Measurements from ENCODE around the gene ROPN1L. TPM values are rescaled to one million over a fixed set of nuclear protein-coding genes. Genes with fewer than 3 reads are reported as not detected.

The ROPN1L gene
- total and polyA plus RNA-seq, 9 donors = 0.13 to 0.38 (median 0.21) TPM; not detected in 3

DNA sequence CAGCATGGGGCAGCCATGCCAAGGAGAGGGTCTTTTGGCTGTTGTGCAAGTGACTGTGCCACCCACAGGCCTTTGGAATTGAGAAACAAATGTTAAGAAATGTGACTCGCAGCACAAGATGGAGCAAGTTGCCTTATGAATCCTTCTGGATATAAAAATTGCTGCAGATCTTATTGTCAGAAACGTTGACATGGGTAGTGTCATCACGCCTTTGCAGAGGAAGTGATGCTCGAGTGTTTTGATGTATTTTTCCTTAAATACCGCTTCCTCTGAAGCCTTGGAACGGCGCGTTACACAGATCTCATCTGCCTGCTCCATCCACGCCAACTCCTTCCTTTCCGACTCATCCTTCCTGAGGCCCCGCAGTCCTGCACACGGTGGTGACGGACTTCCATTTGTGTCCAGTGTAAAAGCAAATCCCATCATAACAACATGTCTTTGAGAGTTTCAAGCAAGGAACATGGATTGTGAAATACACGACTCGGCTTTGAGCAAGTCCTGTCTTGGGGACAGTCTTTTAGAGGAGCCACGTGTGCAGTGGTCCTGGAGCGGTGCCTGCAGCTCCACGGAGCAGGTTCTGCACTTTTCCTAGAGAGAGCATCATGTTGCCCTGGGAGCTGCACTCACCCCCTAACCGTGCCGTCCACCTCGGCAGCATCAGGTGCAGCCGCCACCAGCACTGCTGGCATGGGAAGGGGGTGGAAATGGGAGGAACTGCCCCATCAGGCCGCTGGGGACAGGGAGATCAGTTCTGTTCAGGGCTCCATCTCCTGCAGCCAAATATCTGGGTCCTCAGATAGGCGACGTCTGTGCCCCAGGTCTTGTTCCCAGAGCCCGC, 15.1 kb downstream of the ROPN1L start:
- Histone ChIP-seq H3K36me3 (ENCODE audit: control insufficient read depth, insufficient read depth, low read length) (no peaks in the 10 kb centered on the region), H3K27me3 (ENCODE audit: control insufficient read depth, insufficient read depth, low read length) (peaks cover 10% of the 10 kb centered on the region), H3K27ac (ENCODE audit: low read length) (no peak overlapping the region), H3K9me3 (replicated peaks; ENCODE audit: control insufficient read depth, low read depth, low read length) (no peaks in the 10 kb centered on the region), H3K4me1 (ENCODE audit: control insufficient read depth, insufficient read depth, low read length) (peaks cover 28% of the 10 kb centered on the region), H3K4me3 (ENCODE audit: low read length) (no peak overlapping the region)
- DNase-seq = peak; percentile 44
- WGBS (ENCODE audit: insufficient coverage) = 49% methylated on average over 18 of the region's 26 CpGs

DNA sequence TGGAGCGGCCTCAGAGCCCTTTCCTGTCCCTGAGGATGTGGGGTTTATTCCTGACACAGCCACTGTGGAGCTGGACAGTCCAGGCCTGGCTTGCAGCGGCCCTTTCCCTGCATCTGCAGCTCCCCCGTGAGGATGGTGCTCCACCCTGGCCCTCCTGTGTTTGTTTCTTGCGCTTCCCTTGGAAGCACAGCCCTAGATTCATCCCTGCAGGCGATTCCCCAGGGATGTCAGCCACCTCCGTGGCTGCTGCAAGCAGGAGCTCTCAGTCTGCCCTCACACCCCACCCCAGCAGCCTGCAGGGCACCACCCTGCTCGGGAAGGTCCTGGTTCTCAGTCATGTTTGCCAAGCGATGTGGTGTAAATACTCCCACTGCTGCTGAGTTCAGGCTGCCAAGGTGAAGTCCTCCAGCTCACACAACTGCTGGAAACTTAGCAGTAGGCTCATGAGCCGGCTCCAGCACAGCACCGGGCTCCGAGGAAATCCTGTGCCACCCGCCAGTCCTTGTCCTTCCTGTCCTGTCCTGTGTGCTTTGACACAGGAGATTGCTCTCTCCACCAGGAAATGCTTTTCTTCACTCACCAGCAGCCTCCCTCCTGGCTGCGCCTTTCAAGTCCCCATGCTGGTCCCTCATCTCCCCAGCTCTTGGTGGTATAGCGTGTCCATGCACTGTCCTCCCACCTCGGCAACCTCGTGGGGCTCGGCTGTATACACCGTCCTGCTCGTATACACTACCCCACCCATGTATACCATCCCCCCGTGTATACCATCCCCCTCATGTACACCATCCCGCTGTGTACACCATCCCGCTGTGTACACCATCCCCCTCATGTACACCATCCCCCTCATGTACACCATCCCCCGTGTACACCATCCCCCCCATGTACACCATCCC, 16.2 kb downstream of the ROPN1L start:
- Histone ChIP-seq H3K36me3 (ENCODE audit: control insufficient read depth, insufficient read depth, low read length) (no peaks in the 10 kb centered on the region), H3K9me3 (replicated peaks; ENCODE audit: control insufficient read depth, low read depth, low read length) (no peaks in the 10 kb centered on the region), H3K27me3 (ENCODE audit: control insufficient read depth, insufficient read depth, low read length) (peaks cover 10% of the 10 kb centered on the region), H3K27ac (ENCODE audit: low read length) (no peak overlapping the region), H3K4me3 (ENCODE audit: low read length) (no peak overlapping the region), H3K4me1 (ENCODE audit: control insufficient read depth, insufficient read depth, low read length) (peaks cover 28% of the 10 kb centered on the region)
- WGBS (ENCODE audit: insufficient coverage) = 61% methylated on average over 19 of the region's 23 CpGs
- DNase-seq = peak; percentile 48

DNA sequence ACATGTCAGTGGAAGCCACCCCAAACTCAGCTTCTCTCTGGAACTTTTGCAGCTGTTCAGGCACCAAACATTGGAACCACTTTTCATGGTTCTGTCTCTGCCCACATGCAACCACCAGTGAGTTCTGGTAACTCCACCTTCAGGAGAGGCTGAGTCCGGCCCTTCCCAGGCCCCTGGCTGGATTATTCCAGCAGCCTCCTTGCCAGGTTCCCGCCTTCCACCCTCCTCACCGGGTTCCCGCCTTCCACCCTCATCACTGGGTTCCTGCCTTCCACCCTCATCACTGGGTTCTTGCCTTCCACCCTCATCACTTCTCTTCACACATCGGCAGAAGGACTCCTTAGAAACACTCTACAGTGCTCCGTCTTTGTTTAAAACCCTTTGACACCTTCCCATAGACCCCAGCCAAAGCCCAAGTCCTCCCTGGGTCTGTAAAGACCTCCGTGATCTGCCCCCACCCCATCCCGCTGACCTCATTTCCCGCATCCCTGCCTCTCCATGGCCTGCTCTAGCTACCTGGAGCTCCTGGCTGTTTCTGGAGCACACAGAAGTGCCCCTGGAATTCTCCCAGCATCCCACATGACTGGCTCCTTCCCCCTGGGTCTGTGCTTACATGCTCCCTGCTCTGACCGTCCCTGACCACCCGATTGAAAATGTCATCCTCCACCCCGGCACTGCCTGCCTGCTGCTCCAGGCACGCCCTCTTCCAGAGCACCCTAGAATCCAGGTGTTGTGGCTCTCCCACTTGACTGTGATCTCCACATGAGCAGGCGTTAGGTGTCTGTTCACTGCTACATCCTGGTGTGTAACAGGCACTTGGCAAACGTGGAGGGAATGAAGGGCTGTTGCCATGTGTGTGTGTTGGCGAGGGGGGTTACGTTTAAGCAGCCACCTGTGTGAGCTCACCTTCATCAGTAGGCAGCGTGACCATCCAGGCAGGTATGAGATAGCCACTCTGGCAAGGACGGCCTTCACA, 17.7 kb downstream of the ROPN1L start:
- Histone ChIP-seq H3K9me3 (replicated peaks; ENCODE audit: control insufficient read depth, low read depth, low read length) (no peaks in the 10 kb centered on the region), H3K27me3 (ENCODE audit: control insufficient read depth, insufficient read depth, low read length) (peaks cover 10% of the 10 kb centered on the region), H3K4me3 (ENCODE audit: low read length) (no peak overlapping the region), H3K36me3 (ENCODE audit: control insufficient read depth, insufficient read depth, low read length) (no peaks in the 10 kb centered on the region), H3K27ac (ENCODE audit: low read length) (no peak overlapping the region), H3K4me1 (ENCODE audit: control insufficient read depth, insufficient read depth, low read length) (peaks cover 28% of the 10 kb centered on the region)
- no peak for DNase-seq
- WGBS (ENCODE audit: insufficient coverage) = 79% methylated on average over 19 of the region's 19 CpGs

DNA sequence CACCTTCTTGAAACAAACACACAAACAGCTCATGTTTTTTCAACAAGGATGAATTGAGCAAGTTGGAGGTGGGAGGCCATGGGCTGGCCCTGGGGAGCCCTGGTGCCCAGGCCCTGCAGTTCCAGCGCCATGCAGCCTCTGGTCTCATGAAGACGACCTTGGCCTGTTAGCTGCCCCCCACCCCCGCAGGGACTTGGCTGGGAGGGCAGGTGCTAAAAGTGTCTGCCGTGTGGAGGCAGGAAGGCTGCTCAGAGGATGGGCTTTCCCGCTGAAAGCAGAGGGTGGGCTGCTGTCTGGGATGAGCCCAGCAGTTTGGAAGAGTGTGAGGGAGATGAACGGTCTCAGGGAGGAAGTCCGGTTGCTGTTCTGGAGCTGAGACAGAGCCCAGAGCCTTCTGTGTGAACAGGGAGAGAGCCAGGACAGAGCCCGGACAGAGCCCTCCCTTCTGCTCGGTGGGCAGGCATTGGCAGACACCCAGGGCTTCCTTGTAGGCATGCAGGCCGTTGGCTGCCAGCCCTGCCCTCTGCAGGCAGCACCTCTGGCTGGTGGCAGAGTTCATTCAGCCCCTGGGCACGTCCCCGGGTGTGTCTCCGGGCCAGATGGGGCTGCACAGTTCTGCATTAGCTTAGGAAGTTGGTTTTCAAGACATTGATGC, 18.7 kb downstream of the ROPN1L start:
- peaks cover 7% of the 10 kb centered on the region for H3K27me3 ChIP-seq (ENCODE audit: control insufficient read depth, insufficient read depth, low read length)
- WGBS (ENCODE audit: insufficient coverage) = 35% methylated on average over 10 of the region's 13 CpGs
- H3K36me3 ChIP-seq (ENCODE audit: control insufficient read depth, insufficient read depth, low read length) = no peaks in the 10 kb centered on the region
- H3K27ac ChIP-seq (ENCODE audit: low read length) = no peak overlapping the region
- peaks cover 26% of the 10 kb centered on the region for H3K4me1 ChIP-seq (ENCODE audit: control insufficient read depth, insufficient read depth, low read length)
- H3K4me3 ChIP-seq (ENCODE audit: low read length) = no peak overlapping the region
- DNase-seq = no peak
- no peaks in the 10 kb centered on the region for H3K9me3 ChIP-seq (replicated peaks; ENCODE audit: control insufficient read depth, low read depth, low read length)

DNA sequence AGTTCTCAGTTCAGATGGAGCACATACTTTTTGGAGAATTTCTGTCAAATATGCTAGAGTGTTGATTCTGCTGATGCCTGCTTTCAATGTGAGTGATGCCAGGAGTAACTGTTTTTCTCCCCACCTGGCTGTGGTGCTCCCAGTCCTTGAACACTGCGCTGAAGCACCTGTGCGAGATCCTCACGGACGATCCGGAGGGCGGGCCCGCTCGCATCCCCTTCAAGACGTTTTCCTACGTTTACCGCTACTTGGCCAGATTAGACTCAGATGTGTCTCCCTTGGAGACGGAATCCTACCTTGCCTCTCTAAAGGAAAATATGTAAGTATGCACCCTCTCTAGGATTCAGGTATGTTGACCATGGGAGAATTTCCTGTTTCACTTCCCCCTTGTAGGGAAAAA, 19.4 kb downstream of the ROPN1L start:
- Histone ChIP-seq H3K9me3 (replicated peaks; ENCODE audit: control insufficient read depth, low read depth, low read length) (no peaks in the 10 kb centered on the region), H3K36me3 (ENCODE audit: control insufficient read depth, insufficient read depth, low read length) (no peaks in the 10 kb centered on the region), H3K4me3 (ENCODE audit: low read length) (no peak overlapping the region), H3K27me3 (ENCODE audit: control insufficient read depth, insufficient read depth, low read length) (peaks cover 7% of the 10 kb centered on the region), H3K4me1 (ENCODE audit: control insufficient read depth, insufficient read depth, low read length) (peaks cover 24% of the 10 kb centered on the region), H3K27ac (ENCODE audit: low read length) (no peak overlapping the region)
- DNase-seq = no peak
- WGBS (ENCODE audit: insufficient coverage) = 84% methylated on average over 11 of the region's 12 CpGs

DNA sequence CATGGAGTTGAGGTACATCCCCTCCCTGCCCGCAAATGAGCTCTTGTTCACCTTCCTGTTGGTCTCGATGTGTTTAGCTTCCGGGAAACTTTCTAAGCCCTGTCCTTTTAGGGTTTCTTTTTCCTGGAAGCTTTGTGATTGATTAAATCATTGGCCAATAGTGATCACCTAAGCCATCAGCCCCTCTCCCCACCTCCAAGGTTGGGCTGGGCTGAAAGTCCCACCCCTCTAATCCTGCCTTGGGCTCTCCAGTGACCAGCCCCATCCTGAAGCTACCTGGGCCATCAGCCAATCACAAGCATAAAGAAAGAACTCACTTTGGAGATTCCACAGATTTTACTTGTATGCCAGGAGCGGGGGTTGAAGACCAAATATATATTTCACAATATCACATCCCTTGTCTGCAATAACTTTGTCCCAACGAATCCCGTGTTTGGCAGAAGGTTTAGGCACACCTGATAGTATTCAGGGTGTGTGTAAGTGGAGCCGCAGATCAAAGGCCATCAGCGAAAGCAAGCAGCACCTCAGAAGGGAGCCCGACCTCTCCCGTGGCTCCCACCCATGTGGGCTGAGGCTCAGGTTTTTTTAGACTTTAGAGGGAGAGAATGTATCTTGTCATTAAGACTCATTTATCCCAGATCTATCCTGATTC, 20.4 kb downstream of the ROPN1L start:
- no CpG with 5 or more reads among the region's 10 CpGs for WGBS (ENCODE audit: insufficient coverage)
- no peak for DNase-seq
- Histone ChIP-seq H3K36me3 (ENCODE audit: control insufficient read depth, insufficient read depth, low read length) (no peaks in the 10 kb centered on the region), H3K4me1 (ENCODE audit: control insufficient read depth, insufficient read depth, low read length) (peaks cover 17% of the 10 kb centered on the region), H3K27ac (ENCODE audit: low read length) (no peak overlapping the region), H3K27me3 (ENCODE audit: control insufficient read depth, insufficient read depth, low read length) (peaks cover 4% of the 10 kb centered on the region), H3K9me3 (replicated peaks; ENCODE audit: control insufficient read depth, low read depth, low read length) (no peaks in the 10 kb centered on the region), H3K4me3 (ENCODE audit: low read length) (no peak overlapping the region)

DNA sequence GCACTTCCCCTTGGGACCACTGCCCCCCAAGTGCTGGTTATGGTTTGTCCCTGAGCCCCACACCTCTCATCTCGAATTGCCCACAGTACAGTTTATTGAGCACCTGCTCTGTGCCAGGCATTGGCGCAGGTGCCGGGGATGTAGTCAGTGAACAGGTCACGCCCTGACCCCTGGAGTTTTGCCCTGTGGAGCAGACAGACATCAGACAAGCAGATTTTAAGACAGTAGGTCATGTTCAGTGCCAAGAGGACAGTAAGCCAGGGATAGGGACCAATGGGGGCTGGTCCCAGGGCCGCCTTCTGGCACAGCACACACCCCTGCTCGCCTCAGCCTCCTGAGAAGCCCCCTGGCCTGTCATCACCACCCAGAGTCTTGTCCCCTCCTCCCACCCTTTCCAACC, 21.9 kb downstream of the ROPN1L start:
- DNase-seq = no peak
- no peak overlapping the region for H3K4me3 ChIP-seq (ENCODE audit: low read length)
- 94% methylated on average over 5 of the region's 6 CpGs for WGBS (ENCODE audit: insufficient coverage)

DNA sequence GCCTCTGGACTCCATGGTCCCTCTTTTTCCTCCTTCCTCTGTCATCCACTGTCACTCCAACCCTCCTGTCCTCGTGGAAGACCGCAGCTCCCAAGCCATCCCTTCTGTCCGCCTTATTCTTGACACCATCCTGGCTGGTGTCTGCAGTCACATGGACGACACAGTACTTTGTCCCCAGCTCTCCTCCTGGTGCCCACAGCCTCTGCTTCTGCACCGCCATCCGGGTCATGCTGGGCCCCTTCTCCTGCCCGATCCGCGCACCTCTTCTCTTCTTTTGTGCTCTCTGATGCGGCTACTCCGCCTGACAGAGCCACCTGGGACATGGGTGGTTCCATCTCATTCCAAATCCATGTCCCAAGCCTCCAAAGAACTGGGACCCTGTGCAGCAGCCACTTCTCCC, 22.5 kb downstream of the ROPN1L start:
- H3K27me3 ChIP-seq (ENCODE audit: control insufficient read depth, insufficient read depth, low read length) = peaks cover 6% of the 10 kb centered on the region
- peaks cover 10% of the 10 kb centered on the region for H3K4me1 ChIP-seq (ENCODE audit: control insufficient read depth, insufficient read depth, low read length)

More for the DNA sequence above, 21.9 kb downstream of the ROPN1L start:
- no peaks in the 10 kb centered on the region for H3K9me3 ChIP-seq (replicated peaks; ENCODE audit: control insufficient read depth, low read depth, low read length)
- peaks cover 10% of the 10 kb centered on the region for H3K4me1 ChIP-seq (ENCODE audit: control insufficient read depth, insufficient read depth, low read length)
- H3K27ac ChIP-seq (ENCODE audit: low read length) = no peak overlapping the region
- peaks cover 6% of the 10 kb centered on the region for H3K27me3 ChIP-seq (ENCODE audit: control insufficient read depth, insufficient read depth, low read length)
- H3K36me3 ChIP-seq (ENCODE audit: control insufficient read depth, insufficient read depth, low read length) = no peaks in the 10 kb centered on the region

DNA sequence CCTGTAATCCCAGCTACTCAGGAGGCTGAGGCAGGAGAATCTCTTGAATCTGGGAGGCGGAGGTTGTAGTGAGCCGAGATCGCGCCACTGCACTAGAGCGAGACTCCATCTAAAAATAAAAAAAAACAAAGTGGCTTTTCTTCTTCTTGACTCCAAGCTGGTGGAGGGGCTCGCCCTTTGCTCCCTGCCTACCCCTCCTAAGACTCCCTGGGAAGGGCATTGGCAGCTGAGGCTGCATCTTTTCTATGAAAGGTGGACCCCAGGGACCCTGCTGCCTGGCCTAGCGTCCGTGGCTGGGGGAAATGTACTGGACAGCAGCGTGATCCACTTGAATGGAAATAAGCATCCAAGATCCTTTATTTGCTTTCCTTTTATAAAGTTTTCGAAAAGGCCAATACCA, 24.0 kb downstream of the ROPN1L start:
- peaks cover 4% of the 10 kb centered on the region for H3K27me3 ChIP-seq (ENCODE audit: control insufficient read depth, insufficient read depth, low read length)
- no peaks in the 10 kb centered on the region for H3K9me3 ChIP-seq (replicated peaks; ENCODE audit: control insufficient read depth, low read depth, low read length)
- H3K27ac ChIP-seq (ENCODE audit: low read length) = no peak overlapping the region
- peaks cover 5% of the 10 kb centered on the region for H3K4me1 ChIP-seq (ENCODE audit: control insufficient read depth, insufficient read depth, low read length)
- WGBS (ENCODE audit: insufficient coverage) = 84% methylated on average over 4 of the region's 10 CpGs
- no peaks in the 10 kb centered on the region for H3K36me3 ChIP-seq (ENCODE audit: control insufficient read depth, insufficient read depth, low read length)
- H3K4me3 ChIP-seq (ENCODE audit: low read length) = no peak overlapping the region
- no peak for DNase-seq

More for the DNA sequence above, 22.5 kb downstream of the ROPN1L start:
- no peaks in the 10 kb centered on the region for H3K9me3 ChIP-seq (replicated peaks; ENCODE audit: control insufficient read depth, low read depth, low read length)
- 89% methylated on average over 9 of the region's 11 CpGs for WGBS (ENCODE audit: insufficient coverage)
- no peak for DNase-seq
- H3K4me3 ChIP-seq (ENCODE audit: low read length) = no peak overlapping the region
- H3K27ac ChIP-seq (ENCODE audit: low read length) = no peak overlapping the region
- no peaks in the 10 kb centered on the region for H3K36me3 ChIP-seq (ENCODE audit: control insufficient read depth, insufficient read depth, low read length)

Data from muscle of leg (tissue), 11 donors.